ENCODE results near the gene FIGN.
A peak's percentile ranks its signal among the peaks of the same experiment; 100 is the strongest.

The FIGN gene

GRCh38 chr2:163735685-163736432 lies at the start of gene FIGN:
Gene FIGN, minus strand, starts transcription at chr2:163736008. Its CDS starts 1,081 bp downstream, at chr2:163734927.
- peaks cover 17% of the 10 kb centered on the region for H3K4me1 ChIP-seq (ENCODE audit: control insufficient read depth, insufficient read depth, low read length)
- no peaks in the 10 kb centered on the region for H3K27me3 ChIP-seq (ENCODE audit: control insufficient read depth, insufficient read depth, low read length)
- H3K4me3 ChIP-seq (ENCODE audit: low read depth, low read length) = peak within 1 kb of the TSS; percentile 100
- peak within 1 kb of the TSS; percentile 95 for H3K9ac ChIP-seq (ENCODE audit: low read length)
- H3K27ac ChIP-seq (ENCODE audit: low read depth, low read length) = peak within 1 kb of the TSS; percentile 95
- H3K9me3 ChIP-seq (ENCODE audit: control insufficient read depth, insufficient read depth, low read depth, low read length) = no peaks in the 10 kb centered on the region
- H3K36me3 ChIP-seq (ENCODE audit: control insufficient read depth, insufficient read depth, low read length) = no peaks in the 10 kb centered on the region

GRCh38 chr2:163785162-163785561 lies 49.4 kb upstream of the FIGN start:
- Histone ChIP-seq H3K9me3 (ENCODE audit: control insufficient read depth, insufficient read depth, low read depth, low read length) (no peaks in the 10 kb centered on the region), H3K9ac (ENCODE audit: low read length) (no peak overlapping the region), H3K36me3 (ENCODE audit: control insufficient read depth, insufficient read depth, low read length) (no peaks in the 10 kb centered on the region), H3K27ac (ENCODE audit: low read depth, low read length) (no peak overlapping the region), H3K4me1 (ENCODE audit: control insufficient read depth, insufficient read depth, low read length) (no peaks in the 10 kb centered on the region), H3K27me3 (ENCODE audit: control insufficient read depth, insufficient read depth, low read length) (no peaks in the 10 kb centered on the region), H3K4me3 (ENCODE audit: low read depth, low read length) (no peak overlapping the region)

GRCh38 chr2:163779970-163780597 lies 44.3 kb upstream of the FIGN start:
- no peaks in the 10 kb centered on the region for H3K9me3 ChIP-seq (ENCODE audit: control insufficient read depth, insufficient read depth, low read depth, low read length)
- H3K36me3 ChIP-seq (ENCODE audit: control insufficient read depth, insufficient read depth, low read length) = no peaks in the 10 kb centered on the region
- no peaks in the 10 kb centered on the region for H3K27me3 ChIP-seq (ENCODE audit: control insufficient read depth, insufficient read depth, low read length)
- H3K27ac ChIP-seq (ENCODE audit: low read depth, low read length) = no peak overlapping the region
- H3K9ac ChIP-seq (ENCODE audit: low read length) = no peak overlapping the region
- no peak overlapping the region for H3K4me3 ChIP-seq (ENCODE audit: low read depth, low read length)
- peaks cover 4% of the 10 kb centered on the region; the same call in 1 of the 2 replicates for H3K4me1 ChIP-seq (ENCODE audit: control insufficient read depth, insufficient read depth, low read length)

- no peak overlapping the region for H3K4me3 ChIP-seq (ENCODE audit: low read depth, low read length)
- no peaks in the 10 kb centered on the region for H3K36me3 ChIP-seq (ENCODE audit: control insufficient read depth, insufficient read depth, low read length)
- H3K27ac ChIP-seq (ENCODE audit: low read depth, low read length) = no peak overlapping the region
- peaks cover 4% of the 10 kb centered on the region; the same call in 1 of the 2 replicates for H3K4me1 ChIP-seq (ENCODE audit: control insufficient read depth, insufficient read depth, low read length)
- no peaks in the 10 kb centered on the region for H3K27me3 ChIP-seq (ENCODE audit: control insufficient read depth, insufficient read depth, low read length)
- H3K9me3 ChIP-seq (ENCODE audit: control insufficient read depth, insufficient read depth, low read depth, low read length) = no peaks in the 10 kb centered on the region
- H3K9ac ChIP-seq (ENCODE audit: low read length) = no peak overlapping the region
Measured at GRCh38 chr2:163778045-163778781, 42.4 kb upstream of the FIGN start.

- H3K4me3 ChIP-seq (ENCODE audit: low read depth, low read length) = no peak overlapping the region
- no peak overlapping the region for H3K9ac ChIP-seq (ENCODE audit: low read length)
- H3K9me3 ChIP-seq (ENCODE audit: control insufficient read depth, insufficient read depth, low read depth, low read length) = no peaks in the 10 kb centered on the region
- H3K27me3 ChIP-seq (ENCODE audit: control insufficient read depth, insufficient read depth, low read length) = no peaks in the 10 kb centered on the region
- H3K36me3 ChIP-seq (ENCODE audit: control insufficient read depth, insufficient read depth, low read length) = no peaks in the 10 kb centered on the region
- peaks cover 4% of the 10 kb centered on the region; the same call in 1 of the 2 replicates for H3K4me1 ChIP-seq (ENCODE audit: control insufficient read depth, insufficient read depth, low read length)
- H3K27ac ChIP-seq (ENCODE audit: low read depth, low read length) = no peak overlapping the region
Measured at GRCh38 chr2:163775304-163775703, 39.5 kb upstream of the FIGN start.

GRCh38 chr2:163774862-163775261 lies 39.1 kb upstream of the FIGN start:
- Histone ChIP-seq H3K9me3 (ENCODE audit: control insufficient read depth, insufficient read depth, low read depth, low read length) (no peaks in the 10 kb centered on the region), H3K36me3 (ENCODE audit: control insufficient read depth, insufficient read depth, low read length) (no peaks in the 10 kb centered on the region), H3K4me1 (ENCODE audit: control insufficient read depth, insufficient read depth, low read length) (peaks cover 4% of the 10 kb centered on the region; the same call in 1 of the 2 replicates), H3K4me3 (ENCODE audit: low read depth, low read length) (no peak overlapping the region), H3K9ac (ENCODE audit: low read length) (no peak overlapping the region), H3K27ac (ENCODE audit: low read depth, low read length) (no peak overlapping the region), H3K27me3 (ENCODE audit: control insufficient read depth, insufficient read depth, low read length) (no peaks in the 10 kb centered on the region)

GRCh38 chr2:163773276-163773675 lies 37.5 kb upstream of the FIGN start:
- H3K27ac ChIP-seq (ENCODE audit: low read depth, low read length) = no peak overlapping the region
- no peak overlapping the region for H3K4me3 ChIP-seq (ENCODE audit: low read depth, low read length)
- H3K9ac ChIP-seq (ENCODE audit: low read length) = no peak overlapping the region

GRCh38 chr2:163771596-163771995 lies 35.8 kb upstream of the FIGN start:
- H3K27me3 ChIP-seq (ENCODE audit: control insufficient read depth, insufficient read depth, low read length) = no peaks in the 10 kb centered on the region
- no peak overlapping the region for H3K27ac ChIP-seq (ENCODE audit: low read depth, low read length)

More at GRCh38 chr2:163773276-163773675, 37.5 kb upstream of the FIGN start:
- H3K9me3 ChIP-seq (ENCODE audit: control insufficient read depth, insufficient read depth, low read depth, low read length) = no peaks in the 10 kb centered on the region
- no peaks in the 10 kb centered on the region for H3K27me3 ChIP-seq (ENCODE audit: control insufficient read depth, insufficient read depth, low read length)
- H3K36me3 ChIP-seq (ENCODE audit: control insufficient read depth, insufficient read depth, low read length) = no peaks in the 10 kb centered on the region
- H3K4me1 ChIP-seq (ENCODE audit: control insufficient read depth, insufficient read depth, low read length) = peaks cover 4% of the 10 kb centered on the region; the same call in 1 of the 2 replicates

GRCh38 chr2:163768881-163769695 lies 33.3 kb upstream of the FIGN start:
- Histone ChIP-seq H3K27me3 (ENCODE audit: control insufficient read depth, insufficient read depth, low read length) (no peaks in the 10 kb centered on the region), H3K4me1 (ENCODE audit: control insufficient read depth, insufficient read depth, low read length) (no peaks in the 10 kb centered on the region), H3K9me3 (ENCODE audit: control insufficient read depth, insufficient read depth, low read depth, low read length) (no peaks in the 10 kb centered on the region), H3K27ac (ENCODE audit: low read depth, low read length) (no peak overlapping the region), H3K4me3 (ENCODE audit: low read depth, low read length) (no peak overlapping the region), H3K36me3 (ENCODE audit: control insufficient read depth, insufficient read depth, low read length) (no peaks in the 10 kb centered on the region), H3K9ac (ENCODE audit: low read length) (no peak overlapping the region)

More at GRCh38 chr2:163771596-163771995, 35.8 kb upstream of the FIGN start:
- H3K4me1 ChIP-seq (ENCODE audit: control insufficient read depth, insufficient read depth, low read length) = no peaks in the 10 kb centered on the region
- no peak overlapping the region for H3K9ac ChIP-seq (ENCODE audit: low read length)
- H3K4me3 ChIP-seq (ENCODE audit: low read depth, low read length) = no peak overlapping the region
- H3K9me3 ChIP-seq (ENCODE audit: control insufficient read depth, insufficient read depth, low read depth, low read length) = no peaks in the 10 kb centered on the region
- no peaks in the 10 kb centered on the region for H3K36me3 ChIP-seq (ENCODE audit: control insufficient read depth, insufficient read depth, low read length)

GRCh38 chr2:163767097-163767496 lies 31.3 kb upstream of the FIGN start:
- Histone ChIP-seq H3K4me3 (ENCODE audit: low read depth, low read length) (no peak overlapping the region), H3K9me3 (ENCODE audit: control insufficient read depth, insufficient read depth, low read depth, low read length) (no peaks in the 10 kb centered on the region), H3K27me3 (ENCODE audit: control insufficient read depth, insufficient read depth, low read length) (no peaks in the 10 kb centered on the region), H3K36me3 (ENCODE audit: control insufficient read depth, insufficient read depth, low read length) (no peaks in the 10 kb centered on the region), H3K9ac (ENCODE audit: low read length) (no peak overlapping the region), H3K4me1 (ENCODE audit: control insufficient read depth, insufficient read depth, low read length) (no peaks in the 10 kb centered on the region), H3K27ac (ENCODE audit: low read depth, low read length) (no peak overlapping the region)

Measured in HUES6 (cell line).